Smooth muscle cell (in vitro differentiated cells): Measurements from ENCODE around the gene CLDN20. TPM values are rescaled to one million over a fixed set of nuclear protein-coding genes. Genes with fewer than 3 reads are reported as not detected.

Source experiments
- DNase-seq: peaks from one replicate; lab custom pipeline; 2025; ENCODE audit not compliant: unreplicated experiment; lab: John Stamatoyannopoulos, UW
- H2AFZ ChIP-seq: fragments of 200-600 bp; sonication (generic); 2 replicates; pipeline ENCODE4 v1.6.0; 2016; ENCODE audit warnings: antibody characterized with exemption, low read depth, mild to moderate bottlenecking
- H3F3A ChIP-seq: fragments of 200-600 bp; sonication (generic); 2 replicates; pipeline ENCODE4 v1.6.0; 2017; ENCODE audit warnings: antibody characterized with exemption, low read depth
- H3K27ac ChIP-seq: fragments of 200-600 bp; sonication (generic); 2 replicates; pipeline ENCODE4 v1.5.1; 2016; ENCODE audit warnings: low read depth, mild to moderate bottlenecking
- H3K27me3 ChIP-seq: fragments of 200-600 bp; sonication (generic); 2 replicates; pipeline ENCODE4 v1.6.1; 2016; ENCODE audit warnings: low read depth, mild to moderate bottlenecking
- H3K36me3 ChIP-seq: fragments of 200-600 bp; sonication (generic); 2 replicates; pipeline ENCODE4 v1.5.1; 2016; ENCODE audit warnings: low read depth
- H3K4me1 ChIP-seq: fragments of 200-600 bp; sonication (generic); 2 replicates; pipeline ENCODE4 v1.5.1; 2016; ENCODE audit warnings: low read depth
- H3K4me2 ChIP-seq: fragments of 200-600 bp; sonication (generic); 2 replicates; pipeline ENCODE4 v1.6.0; 2016; ENCODE audit warnings: mild to moderate bottlenecking
- H3K4me3 ChIP-seq: fragments of 200-600 bp; sonication (generic); 2 replicates; pipeline ENCODE4 v1.5.1; 2016; ENCODE audit warnings: mild to moderate bottlenecking
- H3K79me2 ChIP-seq: fragments of 200-600 bp; sonication (generic); 2 replicates; pipeline ENCODE4 v1.6.0; 2016; ENCODE audit warnings: low read depth, mild to moderate bottlenecking
- H3K9ac ChIP-seq: fragments of 200-600 bp; sonication (generic); 2 replicates; pipeline ENCODE4 v1.6.0; 2016; ENCODE audit warnings: low read depth
- H3K9me3 ChIP-seq: fragments of 200-600 bp; sonication (generic); replicated peaks from 2 replicates; pipeline ENCODE4 v1.5.1; 2016; ENCODE audit warnings: low read depth
- H4K20me1 ChIP-seq: fragments of 200-600 bp; sonication (generic); 2 replicates; pipeline ENCODE4 v1.6.0; 2016; ENCODE audit warnings: low read depth
- CTCF ChIP-seq: fragments of 200-600 bp; sonication (generic); IDR thresholded peaks from 2 replicates; pipeline ENCODE4 v1.5.1; 2017; ENCODE audit warnings: borderline replicate concordance, mild to moderate bottlenecking, antibody characterized with exemption; ENCODE audit not compliant: insufficient read depth, poor library complexity, severe bottlenecking
- WGBS: methylation state at CpG from one replicate; pipeline ENCODE4 v1.1.7; 2016; ENCODE audit warnings: low lambda C conversion rate; 5-methylcytosine and 5-hydroxymethylcytosine counted together
- polyA plus RNA-seq: library from polyadenylated mRNA; unstranded; fragments of >200 nt; fragmentation: Nextera tagmentation; extraction: Ambion mirVana; gene quantifications from 2 replicates; pipeline ENCODE4 v1.2.1, GENCODE V29; 2016
- total RNA-seq: library from RNA; depleted of rRNA; stranded (reverse); fragments of >200 nt; gene quantifications from 2 replicates; pipeline ENCODE4 v1.2.3, GENCODE V29; 2014

Gene CLDN20
- total and polyA plus RNA-seq, 2 experiments from 2014 or later: not detected

- Histone ChIP-seq H3K9me3 (no peaks in the 10 kb centered on the region), H4K20me1 (no peaks in the 10 kb centered on the region), H3K4me3 (no peak overlapping the region), H3K9ac (no peak overlapping the region), H3K79me2 (no peaks in the 10 kb centered on the region), H3K4me1 (peaks cover 28% of the 10 kb centered on the region), H3K36me3 (peaks cover 5% of the 10 kb centered on the region), H3K27ac (no peak overlapping the region), H2AFZ (no peak overlapping the region), H3K4me2 (no peak overlapping the region), H3F3A (peaks cover 20% of the 10 kb centered on the region), H3K27me3 (no peaks in the 10 kb centered on the region)
- 86% methylated on average over 5 of the region's 5 CpGs for WGBS
- TF ChIP-seq CTCF: no peak
- DNase-seq: no peak
Measured at GRCh38 chr6:155278319-155279049, 14.7 kb downstream of the CLDN20 start.

- Histone ChIP-seq H3K9me3 (no peaks in the 10 kb centered on the region), H3K4me2 (no peak overlapping the region), H2AFZ (no peak overlapping the region), H3K79me2 (no peaks in the 10 kb centered on the region), H3F3A (no peaks in the 10 kb centered on the region), H4K20me1 (no peaks in the 10 kb centered on the region), H3K27me3 (no peaks in the 10 kb centered on the region), H3K4me3 (no peak overlapping the region), H3K36me3 (peaks cover 16% of the 10 kb centered on the region), H3K4me1 (peaks cover 6% of the 10 kb centered on the region), H3K27ac (no peak overlapping the region), H3K9ac (no peak overlapping the region)
- 95% methylated on average over 4 of the region's 4 CpGs for WGBS
- DNase-seq: no peak
- TF ChIP-seq CTCF: no peak
Measured at GRCh38 chr6:155284775-155285174, 21.0 kb downstream of the CLDN20 start.

- no peak overlapping the region for H3K4me3 ChIP-seq
- no peak for DNase-seq
- H4K20me1 ChIP-seq: no peaks in the 10 kb centered on the region
- WGBS: 72% methylated on average over 2 of the region's 2 CpGs
- no peaks in the 10 kb centered on the region for H3F3A ChIP-seq
- H3K9ac ChIP-seq: no peak overlapping the region
- H3K27me3 ChIP-seq: no peaks in the 10 kb centered on the region
- no peak for TF ChIP-seq CTCF
- no peaks in the 10 kb centered on the region for H3K79me2 ChIP-seq
- peaks cover 6% of the 10 kb centered on the region for H3K4me1 ChIP-seq
- H2AFZ ChIP-seq: no peak overlapping the region
- no peak overlapping the region for H3K27ac ChIP-seq
- H3K9me3 ChIP-seq: no peaks in the 10 kb centered on the region
- peaks cover 13% of the 10 kb centered on the region for H3K36me3 ChIP-seq
- no peak overlapping the region for H3K4me2 ChIP-seq
Measured at GRCh38 chr6:155287762-155288161, 23.9 kb downstream of the CLDN20 start.

- TF ChIP-seq CTCF: no peak
- H3K79me2 ChIP-seq: no peaks in the 10 kb centered on the region
- 96% methylated on average over 5 of the region's 5 CpGs for WGBS
Measured at GRCh38 chr6:155290491-155290890, 26.7 kb downstream of the CLDN20 start.

More at GRCh38 chr6:155290491-155290890, 26.7 kb downstream of the CLDN20 start:
- Histone ChIP-seq H3K36me3 (no peaks in the 10 kb centered on the region), H4K20me1 (no peaks in the 10 kb centered on the region), H3K27me3 (no peaks in the 10 kb centered on the region), H3F3A (no peaks in the 10 kb centered on the region), H3K4me1 (peaks cover 6% of the 10 kb centered on the region), H3K9ac (no peak overlapping the region), H3K4me2 (no peak overlapping the region), H3K4me3 (no peak overlapping the region), H3K9me3 (no peaks in the 10 kb centered on the region), H3K27ac (no peak overlapping the region), H2AFZ (no peak overlapping the region)
- DNase-seq: no peak
